IMR-90 (cell line): ENCODE results near the gene SSBP2. TPM values are rescaled to one million over a fixed set of nuclear protein-coding genes. Genes with fewer than 3 reads are reported as not detected.

Experiments
- ATAC-seq: fragments of 200-7000 bp; cut with Tn5 transposase; 2 replicates; pipeline ENCODE4 v1.9.1; 2020; ENCODE audit warnings: low read depth, mild to moderate bottlenecking, moderate library complexity
- BruUV-seq: library from RNA; stranded (reverse); fragments of 400-500 nt; replicated peaks from 2 replicates; lab custom pipeline; 2021; lab: Mats Ljungman, UMichigan
- CTCF ChIA-PET: fragments of 300-600 bp; formaldehyde crosslinking; extraction: SDS; loops from one replicate; lab custom pipeline; 2021; ENCODE audit warnings: antibody characterized with exemption; lab: Yijun Ruan, JAX
- POLR2A ChIA-PET: fragments of 300-600 bp; sonication (Branson Sonifier 250); formaldehyde crosslinking; loops from one replicate; lab custom pipeline; 2022; ENCODE audit warnings: antibody characterized with exemption; ENCODE audit not compliant: unreplicated experiment; lab: Charles Lee
- DNase-seq: peaks from one replicate; pipeline ENCODE4 v3.0.0; 2013
- H2AFZ ChIP-seq: replicated peaks from 2 replicates; pipeline ENCODE3; 2013; ENCODE audit warnings: low read length, mild to moderate bottlenecking; ENCODE audit not compliant: poor library complexity
- H2AK5ac ChIP-seq: 2 replicates; pipeline ENCODE4 v1.6.1; 2013; ENCODE audit warnings: low read depth, low read length, inconsistent platforms
- H2AK9ac ChIP-seq: replicated peaks from 2 replicates; pipeline ENCODE3; 2013; ENCODE audit warnings: mild to moderate bottlenecking, low read depth, low read length, moderate library complexity; ENCODE audit not compliant: poor library complexity
- H2BK120ac ChIP-seq: 2 replicates; pipeline ENCODE4 v1.6.1; 2013; ENCODE audit warnings: low read depth, low read length, inconsistent platforms
- H2BK15ac ChIP-seq: 3 replicates; pipeline ENCODE4 v1.6.1; 2013; ENCODE audit warnings: low read depth, low read length, inconsistent platforms
- H2BK20ac ChIP-seq: 2 replicates; pipeline ENCODE4 v1.6.1; 2013; ENCODE audit warnings: low read depth, mild to moderate bottlenecking, inconsistent platforms, low read length, moderate library complexity
- H2BK5ac ChIP-seq: 2 replicates; pipeline ENCODE4 v1.6.1; 2013; ENCODE audit warnings: mild to moderate bottlenecking, low read depth, low read length, inconsistent platforms; ENCODE audit not compliant: poor library complexity, severe bottlenecking
- H3K14ac ChIP-seq: replicated peaks from 2 replicates; pipeline ENCODE4 v1.6.1; 2013; ENCODE audit warnings: low read depth, low read length, inconsistent platforms
- H3K18ac ChIP-seq: 2 replicates; pipeline ENCODE4 v1.6.1; 2013; ENCODE audit warnings: low read depth, low read length, control low read depth
- H3K23ac ChIP-seq: 2 replicates; pipeline ENCODE4 v1.6.1; 2013; ENCODE audit warnings: low read depth, low read length, inconsistent platforms
- H3K27ac ChIP-seq: 2 replicates; pipeline ENCODE4 v1.5.1; 2013; ENCODE audit warnings: mild to moderate bottlenecking, control low read depth, low read length; ENCODE audit not compliant: insufficient read depth
- H3K27me3 ChIP-seq: 2 replicates; pipeline ENCODE4 v1.6.1; 2013; ENCODE audit warnings: low read length; ENCODE audit not compliant: control insufficient read depth, insufficient read depth
- H3K36me3 ChIP-seq: 2 replicates; pipeline ENCODE4 v1.6.1; 2013; ENCODE audit warnings: low read length, mixed read lengths; ENCODE audit not compliant: control insufficient read depth, insufficient read depth
- H3K4ac ChIP-seq: 2 replicates; pipeline ENCODE4 v1.6.1; 2013; ENCODE audit warnings: low read depth, low read length, inconsistent platforms
- H3K4me1 ChIP-seq: 2 replicates; pipeline ENCODE4 v1.6.1; 2013; ENCODE audit warnings: low read length, mixed read lengths; ENCODE audit not compliant: control insufficient read depth, insufficient read depth
- H3K4me2 ChIP-seq: 2 replicates; pipeline ENCODE4 v1.6.1; 2013; ENCODE audit warnings: low read depth, mild to moderate bottlenecking, control low read depth, low read length, moderate library complexity
- H3K4me3 ChIP-seq: 2 replicates; pipeline ENCODE4 v1.5.1; 2013; ENCODE audit warnings: low read depth, mild to moderate bottlenecking, control low read depth, low read length, moderate library complexity; ENCODE audit not compliant: insufficient read depth
- H3K56ac ChIP-seq: 2 replicates; pipeline ENCODE4 v1.6.1; 2013; ENCODE audit warnings: low read length, inconsistent platforms; ENCODE audit not compliant: insufficient read depth; ENCODE audit errors: extremely low read depth
- H3K79me1 ChIP-seq, 2 experiments: 2 replicates each; pipeline ENCODE4 v1.6.1; 2013; ENCODE audit warnings: low read length in 2 of 2, inconsistent platforms in 1 of 2, low read depth in 1 of 2
- H3K9ac ChIP-seq: 2 replicates; pipeline ENCODE4 v1.6.1; 2013; ENCODE audit warnings: low read depth, low read length, control low read depth
- H3K9me1 ChIP-seq: 2 replicates; pipeline ENCODE4 v1.6.1; 2013; ENCODE audit warnings: low read length, inconsistent platforms; ENCODE audit not compliant: insufficient read depth
- H3K9me3 ChIP-seq: 2 replicates; pipeline ENCODE4 v1.6.1; 2013; ENCODE audit warnings: low read length; ENCODE audit not compliant: control insufficient read depth, insufficient read depth
- H4K20me1 ChIP-seq: 2 replicates; pipeline ENCODE4 v1.6.1; 2013; ENCODE audit warnings: low read length, inconsistent platforms; ENCODE audit not compliant: insufficient read depth
- H4K5ac ChIP-seq: 2 replicates; pipeline ENCODE4 v1.6.1; 2013; ENCODE audit warnings: mild to moderate bottlenecking, low read depth, low read length, control low read depth
- H4K8ac ChIP-seq, 2 experiments: 2 replicates each; pipeline ENCODE4 v1.6.1; 2013; ENCODE audit warnings: low read depth in 2 of 2, low read length in 2 of 2, control low read depth in 1 of 2, inconsistent platforms in 1 of 2
- H4K91ac ChIP-seq: 2 replicates; pipeline ENCODE4 v1.6.1; 2013; ENCODE audit warnings: low read depth, low read length, inconsistent platforms; ENCODE audit not compliant: insufficient read depth
- CEBPB ChIP-seq: IDR thresholded peaks from 2 replicates; pipeline ENCODE4 v1.6.1; 2012; ENCODE audit warnings: low read depth, low read length, improper control_type of control experiment
- CHD1 ChIP-seq: IDR thresholded peaks from 2 replicates; pipeline ENCODE4 v1.6.1; 2012; ENCODE audit warnings: low read depth, low read length, improper control_type of control experiment
- FOS ChIP-seq: fragments of 150-350 bp; IDR thresholded peaks from 2 replicates; pipeline ENCODE4 v1.6.1; 2016; ENCODE audit warnings: low read depth, low read length
- MAFK ChIP-seq: IDR thresholded peaks from 2 replicates; pipeline ENCODE4 v1.6.1; 2012; ENCODE audit warnings: low read depth, low read length, improper control_type of control experiment
- MXI1 ChIP-seq: IDR thresholded peaks from 2 replicates; pipeline ENCODE4 v1.6.1; 2012; ENCODE audit warnings: low read depth, mild to moderate bottlenecking, low read length, moderate library complexity, borderline replicate concordance
- NFE2L2 ChIP-seq: fragments of 150-350 bp; IDR thresholded peaks from 2 replicates; pipeline ENCODE4 v1.6.1; 2016; ENCODE audit warnings: low read depth, mild to moderate bottlenecking, low read length
- RAD21 ChIP-seq: IDR thresholded peaks from 2 replicates; pipeline ENCODE4 v1.6.1; 2012; ENCODE audit warnings: low read length, improper control_type of control experiment
- RCOR1 ChIP-seq: IDR thresholded peaks from 2 replicates; pipeline ENCODE4 v1.6.1; 2012; ENCODE audit warnings: mild to moderate bottlenecking, low read length, improper control_type of control experiment; ENCODE audit not compliant: insufficient replicate concordance
- RFX5 ChIP-seq: IDR thresholded peaks from 2 replicates; pipeline ENCODE4 v1.8.0; 2012; ENCODE audit warnings: low read depth, mild to moderate bottlenecking, low read length, moderate library complexity
- WGBS, 2 experiments: methylation state at CpG; one replicate each; pipeline versions ENCODE4 v1.1.5 to v1.1.7; 2013; ENCODE audit warnings: missing lambda C conversion rate in 2 of 2; ENCODE audit not compliant: insufficient read length in 1 of 2; ENCODE audit errors: extremely low coverage in 2 of 2; 5-methylcytosine and 5-hydroxymethylcytosine counted together
- dilution Hi-C: fragments of 300-500 bp; cut with HindIII; formaldehyde crosslinking; loops from one replicate; pipeline ENCODE4 v1.14.3; 2018; ENCODE audit warnings: low sequenced_read_pairs; ENCODE audit not compliant: unreplicated experiment
- in situ Hi-C: fragments of 300-500 bp; cut with MboI; formaldehyde crosslinking; loops from 3 replicates; pipeline ENCODE4 v1.14.3; 2019; ENCODE audit warnings: low sequenced_read_pairs, inconsistent platforms, mixed read lengths
- intact Hi-C: fragments of 100-400 bp; cut with micrococcal nuclease; formaldehyde crosslinking; loops from 2 replicates; pipeline ENCODE4 v1.10.0; 2022
- polyA plus RNA-seq, 3 experiments: library from polyadenylated mRNA; depleted of rRNA; stranded (reverse); fragments of >200 nt; gene quantifications; 2 replicates each; pipeline ENCODE4 v1.2.3, GENCODE V29; 2012; ENCODE audit warnings: low replicate concordance in 1 of 3
- total RNA-seq: library from RNA; depleted of rRNA; stranded (reverse); fragments of >200 nt; gene quantifications from 2 replicates; pipeline ENCODE4 v1.2.3, GENCODE V29; 2012
- TF ChIP-seq, protein P1 (sequence below): fragments of 150-350 bp; IDR thresholded peaks from 2 replicates; pipeline ENCODE4 v1.6.1; 2017; ENCODE audit warnings: mild to moderate bottlenecking, antibody characterized with exemption, low read length, low read depth
- TF ChIP-seq, protein P2 (sequence below): conservative IDR thresholded peaks from 2 replicates; pipeline ENCODE4 v1.5.1; 2012; ENCODE audit warnings: mild to moderate bottlenecking, low read depth, low read length, improper control_type of control experiment
- TF ChIP-seq, protein P3 (sequence below): fragments of 150-350 bp; IDR thresholded peaks from 2 replicates; pipeline ENCODE4 v1.6.1; 2016; ENCODE audit warnings: low read depth, mild to moderate bottlenecking, low read length, moderate library complexity, borderline replicate concordance

SSBP2 gene
- total and polyA plus RNA-seq, 2 of the 4 experiments (the other 2 are of a cell fraction), result 38.4 to 42.7 TPM

DNA sequence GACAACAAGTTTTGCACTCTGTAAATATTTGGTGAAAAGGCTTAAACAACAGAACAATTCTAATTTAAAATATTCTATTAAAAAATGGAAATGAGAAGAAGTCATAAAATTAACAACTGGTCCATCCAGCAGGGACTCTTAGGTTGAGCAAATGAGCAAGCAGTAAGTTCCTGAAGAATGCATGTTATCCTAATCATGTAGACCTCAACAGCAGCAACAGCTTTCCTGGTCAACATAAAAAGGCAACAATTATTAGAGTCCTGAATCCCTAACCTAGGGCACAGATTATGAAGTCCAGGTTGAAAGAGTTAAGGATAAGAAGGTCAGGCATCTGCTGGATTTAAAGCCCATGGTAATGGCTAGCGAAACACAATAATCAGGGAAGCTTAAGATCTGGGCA, 120.9 kb downstream of the SSBP2 start:
- WGBS, 2 experiments, result no CpG with 5 or more reads among the region's 1 CpG
- H3K56ac ChIP-seq, result no peak overlapping the region
- dilution Hi-C loops (no loop called here), in situ Hi-C loops (no loop called here), intact Hi-C loops (loop anchor here (5.0 kb wide), 1 partner anchor 117 kb away; no protein-coding TSS in a partner anchor)
- H2AK9ac ChIP-seq, result no peak overlapping the region
- no peaks in the 10 kb centered on the region for H3K27me3 ChIP-seq
- POLR2A ChIA-PET, result no interaction called here
- no peak overlapping the region for H4K5ac ChIP-seq
- H3K9ac ChIP-seq, result no peak overlapping the region
- no peaks in the 10 kb centered on the region for H4K20me1 ChIP-seq
- no peak overlapping the region for H2BK5ac ChIP-seq
- ATAC-seq (peak; percentile 40; the same call in 1 of the 2 replicates), DNase-seq (peak; percentile 4)
- no peak overlapping the region for H3K27ac ChIP-seq
- no peak overlapping the region for H3K4me3 ChIP-seq
- H4K91ac ChIP-seq, result no peak overlapping the region
- H3K4me1 ChIP-seq, result peaks cover 4% of the 10 kb centered on the region; the same call in 1 of the 2 replicates
- H4K8ac ChIP-seq, result no peak overlapping the region
- no peak overlapping the region for H2BK15ac ChIP-seq
- no peaks in the 10 kb centered on the region for H3K9me3 ChIP-seq
- TF ChIP-seq RCOR1 (no peak), CHD1 (no peak), MAFK (no peak), FOS (no peak), RAD21 (no peak), RFX5 (no peak), CEBPB (no peak), MXI1 (no peak), NFE2L2 (no peak)
- TF ChIP-seq, protein P1, sequence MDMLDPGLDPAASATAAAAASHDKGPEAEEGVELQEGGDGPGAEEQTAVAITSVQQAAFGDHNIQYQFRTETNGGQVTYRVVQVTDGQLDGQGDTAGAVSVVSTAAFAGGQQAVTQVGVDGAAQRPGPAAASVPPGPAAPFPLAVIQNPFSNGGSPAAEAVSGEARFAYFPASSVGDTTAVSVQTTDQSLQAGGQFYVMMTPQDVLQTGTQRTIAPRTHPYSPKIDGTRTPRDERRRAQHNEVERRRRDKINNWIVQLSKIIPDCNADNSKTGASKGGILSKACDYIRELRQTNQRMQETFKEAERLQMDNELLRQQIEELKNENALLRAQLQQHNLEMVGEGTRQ, result no peak
- TF ChIP-seq, protein P2, sequence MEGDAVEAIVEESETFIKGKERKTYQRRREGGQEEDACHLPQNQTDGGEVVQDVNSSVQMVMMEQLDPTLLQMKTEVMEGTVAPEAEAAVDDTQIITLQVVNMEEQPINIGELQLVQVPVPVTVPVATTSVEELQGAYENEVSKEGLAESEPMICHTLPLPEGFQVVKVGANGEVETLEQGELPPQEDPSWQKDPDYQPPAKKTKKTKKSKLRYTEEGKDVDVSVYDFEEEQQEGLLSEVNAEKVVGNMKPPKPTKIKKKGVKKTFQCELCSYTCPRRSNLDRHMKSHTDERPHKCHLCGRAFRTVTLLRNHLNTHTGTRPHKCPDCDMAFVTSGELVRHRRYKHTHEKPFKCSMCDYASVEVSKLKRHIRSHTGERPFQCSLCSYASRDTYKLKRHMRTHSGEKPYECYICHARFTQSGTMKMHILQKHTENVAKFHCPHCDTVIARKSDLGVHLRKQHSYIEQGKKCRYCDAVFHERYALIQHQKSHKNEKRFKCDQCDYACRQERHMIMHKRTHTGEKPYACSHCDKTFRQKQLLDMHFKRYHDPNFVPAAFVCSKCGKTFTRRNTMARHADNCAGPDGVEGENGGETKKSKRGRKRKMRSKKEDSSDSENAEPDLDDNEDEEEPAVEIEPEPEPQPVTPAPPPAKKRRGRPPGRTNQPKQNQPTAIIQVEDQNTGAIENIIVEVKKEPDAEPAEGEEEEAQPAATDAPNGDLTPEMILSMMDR, result no peak
- TF ChIP-seq, protein P3, sequence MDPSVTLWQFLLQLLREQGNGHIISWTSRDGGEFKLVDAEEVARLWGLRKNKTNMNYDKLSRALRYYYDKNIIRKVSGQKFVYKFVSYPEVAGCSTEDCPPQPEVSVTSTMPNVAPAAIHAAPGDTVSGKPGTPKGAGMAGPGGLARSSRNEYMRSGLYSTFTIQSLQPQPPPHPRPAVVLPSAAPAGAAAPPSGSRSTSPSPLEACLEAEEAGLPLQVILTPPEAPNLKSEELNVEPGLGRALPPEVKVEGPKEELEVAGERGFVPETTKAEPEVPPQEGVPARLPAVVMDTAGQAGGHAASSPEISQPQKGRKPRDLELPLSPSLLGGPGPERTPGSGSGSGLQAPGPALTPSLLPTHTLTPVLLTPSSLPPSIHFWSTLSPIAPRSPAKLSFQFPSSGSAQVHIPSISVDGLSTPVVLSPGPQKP, result no peak
- no peak overlapping the region for H2BK120ac ChIP-seq
- no TSS peak for BruUV-seq
- H3K9me1 ChIP-seq, result no peaks in the 10 kb centered on the region; the same call in 1 of the 2 replicates
- H3K79me1 ChIP-seq, result peaks cover 0 to 4% of the 10 kb centered on the region in 2 experiments; a peak in 2 of 4 replicates
- no peak overlapping the region for H3K4ac ChIP-seq
- no peak overlapping the region; the same call in 1 of the 2 replicates for H3K14ac ChIP-seq
- no peak overlapping the region for H3K18ac ChIP-seq
- H2BK20ac ChIP-seq, result no peak overlapping the region
- no peaks in the 10 kb centered on the region for H3K36me3 ChIP-seq
- no peak overlapping the region for H3K4me2 ChIP-seq
- no peak overlapping the region for H3K23ac ChIP-seq
- H2AFZ ChIP-seq, result no peak overlapping the region
- CTCF ChIA-PET, result no interaction called here
- no peak overlapping the region for H2AK5ac ChIP-seq
